B cell (primary cell): ENCODE measurements around the gene SLC35A2. TPM values are rescaled to one million over a fixed set of nuclear protein-coding genes. Genes with fewer than 3 reads are reported as not detected.
A peak's percentile ranks its signal among the peaks of the same experiment; 100 is the strongest.
"Not testable (repeated sequence)": the region's sequence is repeated elsewhere in the genome, so short reads cannot be mapped to it uniquely, and the experiment has no call there.

Experiments used
- ATAC-seq: fragments of 200-7000 bp; cut with Tn5 transposase; one replicate; pipeline ENCODE4 v1.10.0; 2021; ENCODE audit warnings: low read depth, mild to moderate bottlenecking, moderate number of reproducible peaks, moderate library complexity
- CTCF ChIA-PET: fragments of 350-600 bp; sonication (Branson Sonifier 250); formaldehyde crosslinking; loops from one replicate; lab custom pipeline; 2021; ENCODE audit warnings: antibody characterized with exemption, inconsistent platforms; lab: Charles Lee
- POLR2A ChIA-PET: fragments of 350-600 bp; sonication (Branson Sonifier 250); formaldehyde crosslinking; loops from one replicate; lab custom pipeline; 2021; ENCODE audit warnings: antibody characterized with exemption; lab: Charles Lee
- DNase-seq: peaks from one replicate; pipeline ENCODE4 v3.0.0; 2013
- H2AFZ ChIP-seq: 2 replicates; pipeline ENCODE4 v1.6.1; 2012; ENCODE audit warnings: mild to moderate bottlenecking, low read depth, low read length; ENCODE audit not compliant: insufficient read depth, poor library complexity, severe bottlenecking
- H3K27ac ChIP-seq, 2 donors: 1 replicate in 1 of 2; 2 replicates in 1 of 2; pipeline ENCODE4 v1.5.1; 2012 to 2013; ENCODE audit warnings: low read length in 2 of 2, mild to moderate bottlenecking in 2 of 2, moderate library complexity in 1 of 2
- H3K27me3 ChIP-seq, 4 experiments: fragments of 200-600 bp in 1 of 4; sonication (generic) in 1 of 4; replicated peaks in 1 of 4; 1 replicate in 2 of 4; 2 replicates in 2 of 4; pipeline versions ENCODE4 v1.6.1 to v1.7.0; 2013 to 2016; ENCODE audit warnings: low read length in 3 of 4, mild to moderate bottlenecking in 2 of 4, mixed read lengths in 1 of 4, moderate library complexity in 1 of 4; ENCODE audit not compliant: insufficient read depth in 4 of 4, control insufficient read depth in 3 of 4; ENCODE audit errors: control extremely low read depth in 1 of 4
- H3K36me3 ChIP-seq, 2 experiments: replicated peaks in 1 of 2; 1 replicate in 1 of 2; 2 replicates in 1 of 2; pipeline versions ENCODE4 v1.6.1 to v1.7.1; 2013; ENCODE audit warnings: low read length in 1 of 2; ENCODE audit not compliant: insufficient read depth in 2 of 2, control insufficient read depth in 1 of 2; ENCODE audit errors: control extremely low read depth in 1 of 2, extremely low read depth in 1 of 2
- H3K4me1 ChIP-seq, 2 donors: fragments of 200-600 bp in 1 of 2; sonication (generic) in 1 of 2; 1 replicate in 1 of 2; 2 replicates in 1 of 2; pipeline versions ENCODE4 v1.5.1 to v1.6.1; 2013 to 2017; ENCODE audit warnings: low read length in 2 of 2; ENCODE audit not compliant: control insufficient read depth in 2 of 2, insufficient read depth in 2 of 2
- H3K4me2 ChIP-seq: replicated peaks from 2 replicates; pipeline ENCODE3; 2012; ENCODE audit warnings: mild to moderate bottlenecking, low read depth, low read length; ENCODE audit not compliant: poor library complexity, severe bottlenecking
- H3K4me3 ChIP-seq, 5 experiments: fragments of 200-600 bp in 1 of 5; sonication (generic) in 1 of 5; 1 replicate in 3 of 5; 2 replicates in 2 of 5; pipeline versions ENCODE4 v1.5.1 to v1.7.0; 2011 to 2016; ENCODE audit warnings: low read length in 4 of 5, mild to moderate bottlenecking in 4 of 5, low read depth in 2 of 5, control low read depth in 1 of 5, moderate library complexity in 1 of 5; ENCODE audit not compliant: insufficient read depth in 1 of 5; ENCODE audit errors: control extremely low read depth in 1 of 5, extremely low read depth in 1 of 5
- H3K79me2 ChIP-seq: fragments of 200-600 bp; sonication (generic); one replicate; pipeline ENCODE4 v1.6.0; 2016; ENCODE audit warnings: low read length; ENCODE audit not compliant: control insufficient read depth, insufficient read depth
- H3K9ac ChIP-seq: fragments of 200-600 bp; sonication (generic); 2 replicates; pipeline ENCODE4 v1.6.1; 2017; ENCODE audit warnings: mild to moderate bottlenecking, low read length, moderate library complexity
- H3K9me3 ChIP-seq, 3 donors: one replicate each; pipeline versions ENCODE4 v1.6.1 to v1.7.1; 2013; ENCODE audit warnings: low read length in 2 of 3; ENCODE audit not compliant: control insufficient read depth in 2 of 3, insufficient read depth in 1 of 3; ENCODE audit errors: control extremely low read depth in 1 of 3
- H4K20me1 ChIP-seq: 2 replicates; pipeline ENCODE4 v1.6.0; 2012; ENCODE audit warnings: mild to moderate bottlenecking, low read length; ENCODE audit not compliant: insufficient read depth, control insufficient read depth, poor library complexity, severe bottlenecking
- H3K27ac Mint-ChIP-seq: one replicate; pipeline ENCODE4 v1.8.0; 2021; ENCODE audit warnings: mixed read lengths
- H3K27me3 Mint-ChIP-seq: one replicate; pipeline ENCODE4 v1.8.0; 2021; ENCODE audit warnings: mixed read lengths
- H3K4me1 Mint-ChIP-seq: one replicate; pipeline ENCODE4 v1.8.0; 2021; ENCODE audit warnings: mixed read lengths
- H3K4me3 Mint-ChIP-seq: one replicate; pipeline ENCODE4 v1.8.0; 2021; ENCODE audit warnings: mixed read lengths
- H3K9me3 Mint-ChIP-seq: one replicate; pipeline ENCODE4 v1.8.0; 2022; ENCODE audit warnings: mixed read lengths; ENCODE audit not compliant: insufficient read depth
- CTCF ChIP-seq: fragments of 200-600 bp; IDR thresholded peaks from one replicate; pipeline ENCODE4 v1.8.0; 2022; ENCODE audit warnings: antibody characterized with exemption, mild to moderate bottlenecking
- EZH2 ChIP-seq: IDR thresholded peaks from 2 replicates; pipeline ENCODE4 v1.6.1; 2012; ENCODE audit warnings: borderline replicate concordance, low read depth, mild to moderate bottlenecking, moderate library complexity, low read length; ENCODE audit not compliant: insufficient read depth, poor library complexity, severe bottlenecking
- WGBS: methylation state at CpG from one replicate; pipeline ENCODE4 v1.1.5; 2013; ENCODE audit warnings: missing lambda C conversion rate; ENCODE audit not compliant: insufficient coverage; 5-methylcytosine and 5-hydroxymethylcytosine counted together
- intact Hi-C: fragments of 100-400 bp; cut with micrococcal nuclease; formaldehyde crosslinking; loops from one replicate; pipeline ENCODE4 v1.10.0; 2022
- polyA plus RNA-seq: library from polyadenylated mRNA; depleted of rRNA; stranded (reverse); fragments of >200 nt; gene quantifications from 2 replicates; pipeline ENCODE4 v1.2.3, GENCODE V29; 2012
- total RNA-seq, 2 donors: library from RNA; stranded (reverse); fragments of 120-200 nt in 1 of 2; gene quantifications; 1 replicate in 1 of 2; 2 replicates in 1 of 2; pipeline versions ENCODE4 v1.2.3 to v1.2.4, GENCODE V29; 2013 to 2022

Gene SLC35A2
- total and polyA plus RNA-seq, 2 donors (not counting 1 experiment from before 2014, with no cell fraction given) = 19.1 to 22.0 TPM

- no peaks in the 10 kb centered on the region for H4K20me1 ChIP-seq
- peak overlapping the region in 4 of 5 experiments; percentile 46 to 65 (median 60) for H3K4me3 ChIP-seq
- Mint-ChIP-seq H3K27me3 (no peaks in the 10 kb centered on the region), H3K4me1 (peaks cover 17% of the 10 kb centered on the region), H3K27ac (peak overlapping the region; percentile 66), H3K4me3 (peak overlapping the region; percentile 84), H3K9me3 (no peaks in the 10 kb centered on the region)
- peaks cover 10% of the 10 kb centered on the region for H3K79me2 ChIP-seq
- H3K36me3 ChIP-seq = no peaks in the 10 kb centered on the region
- intact Hi-C loops = loop anchor here (1.0 to 10.0 kb wide), 10 partner anchors 28 to 1056 kb away; partner anchors contain the start of genes PIM2, SUV39H1, TFE3 and ZNF81
- peak overlapping the region; percentile 80 for H2AFZ ChIP-seq
- TF ChIP-seq CTCF (no peak), EZH2 (no peak)
- peak overlapping the region in 1 of 2 donors; percentile 48 for H3K27ac ChIP-seq
- ATAC-seq = peak; percentile 47
- WGBS = 0% methylated on average over 20 of the region's 35 CpGs
- ChIA-PET POLR2A (interaction anchor here (0.9 to 1.6 kb wide), 3 partner anchors 20 to 189 kb away, joined by 3 to 6 read pairs (median 4); partner anchors contain the start of genes OTUD5, SLC35A2 and WDR45), CTCF (interaction anchor here (0.7 to 4.6 kb wide), 11 partner anchors 10 to 259 kb away, joined by 3 to 33 read pairs (median 4); partner anchors contain the start of gene SLC35A2)
- H3K4me1 ChIP-seq = peaks cover 3 to 5% of the 10 kb centered on the region in 2 donors
- H3K9me3 ChIP-seq = no peaks in the 10 kb centered on the region
- peak overlapping the region; percentile 84 for H3K4me2 ChIP-seq
- DNase-seq = no peak
- H3K9ac ChIP-seq = peak overlapping the region; percentile 68
- H3K27me3 ChIP-seq = no peaks in the 10 kb centered on the region
Observed at GRCh38 chrX:48890934-48891401, 20.5 kb downstream of the SLC35A2 start.

GRCh38 chrX:48890296-48890925, 21.0 kb downstream of the SLC35A2 start:
- H3K79me2 ChIP-seq = peaks cover 5% of the 10 kb centered on the region
- H3K9ac ChIP-seq = peak overlapping the region; percentile 68
- ChIA-PET POLR2A (interaction anchor here (1.6 kb wide), 1 partner anchor 190 kb away, joined by 3 read pairs; the partner anchor contains the start of gene WDR45), CTCF (interaction anchor here (0.9 to 4.6 kb wide), 6 partner anchors 10 to 242 kb away, joined by 3 to 33 read pairs (median 4); no protein-coding TSS in a partner anchor)
- no peak for TF ChIP-seq CTCF
- H3K27ac ChIP-seq = peak overlapping the region in 1 of 2 donors; percentile 48
- Mint-ChIP-seq H3K4me1 (peaks cover 16% of the 10 kb centered on the region), H3K4me3 (peak overlapping the region; percentile 84), H3K27ac (peak overlapping the region; percentile 66), H3K9me3 (no peaks in the 10 kb centered on the region), H3K27me3 (no peaks in the 10 kb centered on the region)
- ATAC-seq = no peak
- H3K27me3 ChIP-seq = no peaks in the 10 kb centered on the region
- H2AFZ ChIP-seq = peak overlapping the region; percentile 80
- WGBS = 13% methylated on average over 11 of the region's 15 CpGs
- H3K36me3 ChIP-seq = no peaks in the 10 kb centered on the region
- peak overlapping the region; percentile 84 for H3K4me2 ChIP-seq
- no peaks in the 10 kb centered on the region for H4K20me1 ChIP-seq
- no peaks in the 10 kb centered on the region for H3K9me3 ChIP-seq
- no peak for DNase-seq
- intact Hi-C loops = loop anchor here (2.0 to 10.0 kb wide), 6 partner anchors 68 to 1056 kb away; partner anchors contain the start of genes SUV39H1 and ZNF81
- peak overlapping the region in 4 of 5 experiments; percentile 46 to 65 (median 60) for H3K4me3 ChIP-seq
- H3K4me1 ChIP-seq = peaks cover 3 to 5% of the 10 kb centered on the region in 2 donors

GRCh38 chrX:48886586-48886985, 24.9 kb downstream of the SLC35A2 start:
- H4K20me1 ChIP-seq, H3K27me3 Mint-ChIP-seq, H3K79me2 ChIP-seq, H3K4me3 Mint-ChIP-seq, DNase-seq, H3K9ac ChIP-seq, H3K27ac ChIP-seq, H3K4me1 Mint-ChIP-seq, intact Hi-C loops, ATAC-seq, H2AFZ ChIP-seq, H3K4me1 ChIP-seq, H3K36me3 ChIP-seq, H3K9me3 Mint-ChIP-seq, H3K27me3 ChIP-seq, H3K4me3 ChIP-seq, POLR2A ChIA-PET, H3K9me3 ChIP-seq, H3K4me2 ChIP-seq, H3K27ac Mint-ChIP-seq: not testable (repeated sequence)
- CTCF ChIA-PET = interaction anchor here (1.0 kb wide), 1 partner anchor 238 kb away, joined by 3 read pairs; no protein-coding TSS in a partner anchor
- WGBS = 92% methylated on average over 2 of the region's 5 CpGs
